Eye (tissue), 1 donor: Measurements from ENCODE around the gene ERC2.
"Not testable (repeated sequence)": the region's sequence is repeated elsewhere in the genome, so short reads cannot be mapped to it uniquely, and the experiment has no call there.

ENCODE experiments used
- DNase-seq: peaks from one replicate; pipeline ENCODE4 v3.0.0-alpha.2; 2015

ERC2 gene

DNA sequence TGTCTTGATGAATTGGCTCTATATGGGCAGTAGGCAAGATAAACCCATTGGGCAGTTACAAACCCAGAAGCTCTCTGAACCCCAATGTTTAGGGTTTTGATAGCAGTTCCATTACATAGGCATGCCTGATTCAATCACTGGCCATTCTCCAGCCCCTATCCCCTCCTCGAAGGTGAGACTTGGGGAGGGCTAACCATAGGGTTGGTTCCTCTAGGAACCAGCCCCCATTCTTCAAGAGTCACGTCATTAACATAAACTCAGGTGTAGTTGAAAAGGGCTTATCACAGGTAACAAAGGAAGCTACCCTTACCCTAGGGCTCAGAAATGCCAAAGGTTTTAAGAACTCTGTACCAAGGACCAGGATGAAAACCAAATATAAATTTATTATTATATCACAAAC, 353.1 kb downstream of the ERC2 start:
- no peak for DNase-seq

DNA sequence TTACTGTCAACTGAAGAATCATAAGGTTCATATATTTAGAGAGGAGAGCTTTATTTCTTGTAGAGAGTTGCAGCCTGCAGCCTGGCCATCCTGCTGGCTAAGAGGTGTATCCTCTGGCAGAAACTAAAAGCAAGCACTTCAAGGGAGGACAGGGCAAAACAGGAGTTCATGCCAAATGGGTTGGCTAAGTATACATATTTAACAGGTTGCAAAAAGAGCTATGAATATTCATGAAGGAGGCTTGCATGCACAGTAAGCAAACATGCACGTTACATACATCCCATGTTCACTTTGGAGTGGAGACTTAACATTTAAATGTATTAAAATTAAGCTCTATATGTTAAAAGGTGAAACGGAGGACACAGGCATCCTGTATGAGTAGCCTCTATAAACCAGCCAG, 354.4 kb downstream of the ERC2 start:
- DNase-seq: no peak

- DNase-seq: no peak
Measured at GRCh38 chr3:56113231-56113630, 355.0 kb downstream of the ERC2 start.

DNA sequence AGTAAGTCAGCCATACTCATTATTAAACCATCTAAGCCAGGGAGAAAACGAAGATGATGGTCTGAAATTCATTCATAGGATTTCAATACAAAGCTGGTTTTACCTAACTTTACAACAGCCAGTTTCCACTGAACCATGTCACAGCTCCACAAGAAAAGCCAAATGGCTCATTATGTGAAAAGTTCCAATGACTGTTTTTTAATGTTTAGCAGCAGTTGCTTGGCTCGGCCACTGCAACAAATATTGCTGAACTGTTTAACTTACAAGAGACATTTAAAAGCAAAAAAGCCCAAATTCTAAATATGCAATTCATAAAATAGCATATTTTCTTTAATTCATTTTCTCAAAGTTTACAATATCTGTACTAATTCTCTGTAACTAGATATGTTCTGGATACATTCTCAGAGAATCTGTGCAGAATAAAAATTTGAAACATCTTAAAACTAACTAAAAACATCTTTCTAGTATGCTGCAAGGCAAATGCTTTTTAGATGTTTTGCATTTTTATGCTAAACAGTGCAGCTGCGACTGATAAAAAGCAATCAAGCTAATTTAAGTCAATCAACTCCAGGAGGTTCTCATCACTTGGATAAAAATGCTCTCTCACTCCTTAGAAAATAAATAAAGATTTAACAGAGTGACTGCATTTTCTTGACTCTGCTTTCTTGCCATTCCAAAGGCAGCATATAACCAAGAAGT, 356.5 kb downstream of the ERC2 start:
- peak; percentile 60 for DNase-seq

DNA sequence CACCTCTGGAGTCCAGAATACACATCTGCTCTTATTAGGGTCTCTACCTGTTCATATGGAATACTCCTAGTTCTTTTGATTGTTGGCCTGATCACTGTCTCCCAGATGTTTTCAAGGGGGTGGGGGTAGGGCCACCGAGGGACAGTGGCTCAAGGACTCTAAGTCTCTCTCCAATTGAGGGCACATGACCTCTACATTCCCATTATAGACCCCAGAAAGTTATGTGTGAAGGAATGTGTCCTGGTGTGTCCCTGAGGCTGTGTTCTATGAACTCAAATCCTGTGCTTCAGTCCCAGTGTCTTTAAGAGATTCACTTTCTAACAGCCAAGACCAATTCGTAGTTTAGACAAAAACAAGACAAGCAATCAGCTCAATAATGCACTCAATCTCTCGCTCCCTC, 357.4 kb downstream of the ERC2 start:
- DNase-seq: no peak

DNA sequence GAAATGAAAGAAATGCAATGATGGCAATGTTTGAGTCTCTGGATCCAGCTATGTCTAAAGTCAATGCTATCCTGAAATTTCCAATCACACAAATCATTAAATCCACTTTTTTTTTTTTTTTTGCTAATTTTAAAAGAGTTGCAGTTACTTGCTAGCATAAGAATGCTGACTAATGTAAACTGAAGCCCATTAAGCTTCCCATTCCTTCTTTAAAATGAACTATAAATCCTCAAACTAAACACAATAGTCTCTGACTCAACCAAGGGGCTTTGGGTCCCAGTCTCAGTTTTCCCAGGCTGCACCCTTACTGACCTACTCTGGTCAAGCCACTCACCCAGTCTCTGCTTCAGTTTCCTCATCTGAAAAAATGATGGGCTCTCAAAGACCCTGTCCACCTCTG, 361.1 kb downstream of the ERC2 start:
- no peak for DNase-seq

- DNase-seq: no peak
Measured at GRCh38 chr3:56102032-56102431, 366.2 kb downstream of the ERC2 start.

GRCh38 chr3:56101576-56101975, 366.7 kb downstream of the ERC2 start:
- DNase-seq: no peak

GRCh38 chr3:56096999-56097398, 371.3 kb downstream of the ERC2 start:
- DNase-seq: no peak

GRCh38 chr3:56094170-56094569, 374.1 kb downstream of the ERC2 start:
- DNase-seq: no peak

GRCh38 chr3:56089739-56090138, 378.5 kb downstream of the ERC2 start:
- no peak for DNase-seq

GRCh38 chr3:56087451-56088053, 380.7 kb downstream of the ERC2 start:
- DNase-seq: no peak

GRCh38 chr3:56086355-56086754, 381.9 kb downstream of the ERC2 start:
- no peak for DNase-seq

- no peak for DNase-seq
Measured at GRCh38 chr3:56081246-56081645, 387.0 kb downstream of the ERC2 start.

DNA sequence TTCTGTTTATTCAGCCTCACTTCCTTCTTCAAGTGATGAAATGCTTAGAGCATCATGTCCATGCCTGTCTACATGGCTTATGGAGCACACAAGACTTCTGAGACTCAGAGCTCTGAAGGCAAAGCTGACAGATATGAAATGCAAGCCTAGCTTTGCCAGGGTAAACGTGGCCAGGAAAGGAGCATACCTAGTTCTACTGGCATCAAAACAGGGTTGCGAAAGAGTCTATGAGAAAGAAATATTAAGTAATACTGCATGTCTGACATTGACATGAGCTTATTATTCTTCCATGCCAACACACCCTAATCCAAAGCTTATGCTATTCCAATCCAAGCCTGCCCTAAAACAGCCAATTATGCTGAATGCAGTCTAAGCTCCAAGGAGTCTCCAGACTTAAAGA, 391.5 kb downstream of the ERC2 start:
- DNase-seq: no peak

- DNase-seq: no peak
Measured at GRCh38 chr3:56075089-56075488, 393.2 kb downstream of the ERC2 start.

DNA sequence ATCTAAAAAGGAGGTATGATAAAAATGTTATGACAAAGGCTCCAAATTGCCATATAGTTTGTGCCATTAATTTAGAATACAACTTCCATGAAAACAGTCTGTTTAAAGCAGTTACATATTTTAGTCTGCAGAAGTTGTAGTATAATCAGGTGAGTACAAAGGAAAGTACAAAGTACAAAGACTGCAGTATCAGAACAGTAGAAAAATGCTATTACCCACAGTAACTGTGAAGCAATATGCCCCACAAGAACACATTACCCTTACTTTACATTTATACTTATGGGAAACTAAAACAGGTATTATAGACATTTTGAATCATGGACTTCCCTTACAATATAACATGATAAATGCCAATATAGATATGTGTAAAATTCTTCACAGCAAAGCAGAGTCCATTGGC, 398.5 kb downstream of the ERC2 start:
- no peak for DNase-seq

DNA sequence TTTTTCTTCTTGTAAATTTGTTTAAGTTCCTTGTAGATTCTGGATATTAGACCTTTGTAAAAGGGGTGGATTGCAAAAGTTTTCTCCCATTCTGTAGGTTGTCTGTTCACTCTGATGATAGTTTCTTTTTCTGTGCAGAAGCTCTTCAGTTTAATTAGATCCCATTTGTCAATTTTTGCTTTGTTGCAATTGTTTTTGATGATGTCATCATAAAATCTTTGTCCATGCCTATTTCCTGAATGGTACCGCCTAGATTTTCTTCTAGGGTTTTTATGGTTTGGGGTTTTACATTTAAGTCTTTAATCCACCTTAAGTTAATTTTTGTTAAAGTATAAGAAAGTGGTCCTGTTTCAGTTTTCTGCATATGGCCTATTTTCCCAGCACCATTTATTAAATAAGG, 401.9 kb downstream of the ERC2 start:
- DNase-seq: not testable (repeated sequence)

DNA sequence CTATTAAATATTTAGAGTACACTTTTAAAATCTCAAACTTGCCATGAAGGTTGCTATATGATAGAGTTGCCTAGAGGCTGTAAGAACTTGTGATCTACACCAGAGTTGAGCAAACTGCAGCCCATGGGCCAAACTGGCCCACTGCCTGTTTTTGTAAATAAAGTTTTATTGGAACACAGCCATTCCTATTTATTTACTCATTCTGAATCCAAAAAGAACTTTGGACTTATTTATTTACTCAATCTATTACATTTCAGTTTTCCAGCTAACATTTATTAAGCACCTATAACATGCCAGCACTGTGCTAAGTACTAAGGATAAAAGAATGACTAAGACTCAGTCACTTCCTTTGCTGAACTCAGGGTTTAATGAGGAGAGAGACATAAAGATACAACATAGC, 403.6 kb downstream of the ERC2 start:
- DNase-seq: no peak

DNA sequence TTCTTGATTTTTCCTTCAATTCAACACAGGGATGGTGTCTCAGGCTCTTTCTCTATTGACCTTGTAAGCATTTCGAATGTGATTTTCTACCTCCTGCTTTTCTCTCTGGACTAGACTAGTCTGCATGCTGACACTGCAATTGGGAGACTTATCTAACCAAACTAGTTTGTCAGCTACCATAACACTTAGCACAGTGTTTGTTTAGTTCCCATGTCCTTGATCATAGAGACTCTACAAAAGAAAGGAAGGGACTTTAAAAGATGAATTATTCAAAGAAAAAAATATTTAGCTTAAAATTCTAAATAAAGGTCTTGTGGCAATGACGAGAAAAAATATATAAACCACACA, 407.0 kb downstream of the ERC2 start:
- DNase-seq: no peak

DNA sequence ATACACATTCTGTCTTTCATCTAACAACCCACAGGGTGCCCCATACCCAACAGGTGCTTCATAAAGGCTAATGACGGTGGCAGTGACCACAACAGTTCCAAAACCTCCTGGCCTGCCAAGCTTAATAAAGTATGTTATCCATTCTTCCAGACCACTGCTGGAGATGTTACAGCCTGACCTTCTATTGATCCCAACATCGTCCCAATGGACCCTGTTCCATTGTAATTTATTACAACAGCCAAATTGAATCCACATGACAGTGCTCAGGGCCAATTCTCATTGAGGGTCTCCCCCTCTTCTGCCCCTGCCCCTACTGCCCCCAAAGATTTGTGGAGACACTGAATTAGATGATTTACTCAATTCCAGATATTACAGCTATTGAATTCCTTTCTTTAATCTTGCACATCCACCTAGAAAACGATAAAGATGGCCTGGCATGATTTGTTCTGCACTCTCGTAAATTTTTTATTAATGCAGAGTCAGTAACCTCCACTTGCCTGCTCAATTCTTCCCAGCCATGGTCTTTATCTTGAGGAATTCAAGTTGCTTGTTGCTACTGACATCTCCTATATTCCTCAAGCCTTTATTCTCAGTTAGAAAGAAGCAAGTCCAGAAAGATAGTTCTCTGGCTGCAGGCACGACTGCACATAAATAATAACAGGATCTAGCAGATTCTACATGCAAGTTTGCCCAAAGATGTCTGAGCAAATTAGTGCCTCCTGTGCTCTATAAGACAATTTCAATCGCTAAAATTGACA, 407.6 kb downstream of the ERC2 start:
- peak; percentile 88 for DNase-seq

GRCh38 chr3:56059731-56060130, 408.5 kb downstream of the ERC2 start:
- DNase-seq: peak; percentile 23

DNA sequence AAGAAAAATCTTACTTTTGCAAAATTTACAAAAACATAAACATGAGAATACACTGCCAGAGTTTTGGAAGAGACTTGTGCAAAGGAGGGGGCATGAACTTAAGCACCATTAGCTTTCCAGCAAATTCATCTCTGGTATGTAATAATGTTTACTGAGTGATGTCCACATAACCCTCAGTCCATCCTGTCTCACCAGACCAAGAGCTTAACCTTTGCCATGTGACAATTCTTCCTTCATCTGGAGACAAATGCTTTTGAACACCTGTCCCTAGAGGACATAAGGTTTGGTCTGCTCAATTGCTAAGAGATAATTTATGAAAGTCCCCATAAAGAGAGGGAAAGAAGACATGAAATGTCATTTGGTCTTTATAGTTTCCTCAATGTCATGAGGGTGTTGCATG, 412.3 kb downstream of the ERC2 start:
- DNase-seq: no peak

- no peak for DNase-seq
Measured at GRCh38 chr3:56055546-56055945, 412.7 kb downstream of the ERC2 start.
